Renal pelvis (tissue), 4 donors: ENCODE measurements around the gene FOXO1. TPM values are rescaled to one million over a fixed set of nuclear protein-coding genes. Genes with fewer than 3 reads are reported as not detected.

ENCODE experiments used
- DNase-seq: peaks from one replicate; pipeline ENCODE4 v3.0.0-alpha.2; 2013
- polyA plus RNA-seq, 3 donors: library from polyadenylated mRNA; unstranded; fragments of 120-200 nt; gene quantifications; one replicate each; pipeline ENCODE4 v1.2.1, GENCODE V29; 2013; ENCODE audit not compliant: insufficient read length in 3 of 3

Gene FOXO1
- polyA plus RNA-seq, 3 donors, result 12.9 to 14.0 (median 14.0) TPM

DNA sequence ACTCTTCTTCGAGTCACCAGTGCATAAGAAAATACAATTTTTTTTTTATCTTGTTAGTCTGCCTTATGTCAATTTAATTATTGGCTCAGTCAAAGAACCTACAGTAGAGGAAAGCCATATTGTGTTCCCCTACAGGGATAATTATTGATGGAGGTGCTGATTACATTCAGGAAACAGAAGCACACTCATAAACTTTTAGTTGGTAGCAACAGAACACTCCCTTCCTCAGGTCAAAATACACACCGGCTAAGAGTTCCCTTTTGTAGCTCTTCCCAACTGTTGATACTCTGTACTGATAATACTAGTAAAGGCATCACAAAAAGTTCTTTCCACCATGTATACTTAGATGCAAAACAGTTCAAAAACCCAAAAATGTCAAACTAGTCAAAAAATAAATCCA is 18.4 kb downstream of the FOXO1 start:
- DNase-seq, result no peak

DNA sequence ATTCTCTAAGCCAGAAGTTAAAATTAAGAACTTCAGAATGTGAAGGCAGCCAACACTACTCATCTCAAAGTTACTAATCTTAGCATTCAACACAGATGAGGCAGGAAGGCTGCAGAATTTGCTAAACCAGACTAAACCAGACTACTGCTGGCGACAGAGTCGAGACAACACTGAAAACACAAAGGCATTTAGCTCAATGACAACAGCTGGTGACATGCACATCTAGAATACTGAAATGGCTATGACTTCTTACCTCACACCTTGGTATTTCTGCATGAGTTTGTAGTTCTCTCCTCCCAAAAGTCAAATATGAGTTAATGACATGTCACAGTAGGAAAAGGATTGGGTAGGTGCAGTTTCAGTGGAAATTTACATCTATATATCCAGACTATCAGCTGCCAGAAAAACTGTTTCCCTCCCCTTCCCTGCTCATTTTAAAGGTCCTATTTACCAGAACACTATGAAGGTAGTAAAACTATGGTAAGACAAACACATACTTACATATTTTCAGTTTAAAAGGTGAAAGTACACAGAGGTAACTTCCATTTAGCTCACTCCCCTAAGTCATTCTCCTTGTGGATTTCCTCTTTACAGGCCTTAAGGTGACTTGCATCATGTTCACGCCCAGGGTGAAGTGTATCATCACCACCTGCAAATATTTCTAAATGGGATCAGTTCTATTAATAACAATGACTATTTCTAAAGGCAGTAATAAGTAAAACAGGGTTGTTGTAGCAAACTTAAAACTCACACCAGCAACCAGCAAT is 21.4 kb downstream of the FOXO1 start:
- no peak for DNase-seq

DNA sequence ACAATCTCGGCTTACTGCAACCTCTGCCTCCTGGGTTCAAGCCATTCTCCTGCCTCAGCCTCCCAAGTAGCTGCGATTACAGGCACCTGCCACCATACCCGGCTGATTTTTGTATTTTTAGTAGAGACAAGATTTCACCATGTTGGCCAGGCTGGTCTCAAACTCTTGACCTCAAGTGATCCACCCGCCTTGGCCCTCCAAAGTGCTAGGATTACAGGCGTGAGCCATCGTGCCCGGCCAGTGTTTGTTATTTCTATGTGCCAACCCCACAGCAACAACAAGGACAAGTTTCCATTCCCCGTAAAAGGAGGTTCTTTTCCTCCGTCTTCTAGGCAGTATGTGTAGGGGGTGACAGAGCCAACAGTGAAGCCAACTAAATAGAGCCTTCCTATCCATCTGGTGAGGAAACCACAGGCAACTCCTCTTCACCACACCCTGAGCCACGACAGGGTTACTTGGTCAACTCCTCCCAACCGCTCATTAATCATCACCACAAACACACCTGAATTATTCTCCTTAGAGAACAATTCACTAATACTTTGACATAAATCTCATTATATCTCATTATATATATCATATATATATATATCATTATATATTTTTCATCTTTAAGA is 25.5 kb downstream of the FOXO1 start:
- no peak for DNase-seq

DNA sequence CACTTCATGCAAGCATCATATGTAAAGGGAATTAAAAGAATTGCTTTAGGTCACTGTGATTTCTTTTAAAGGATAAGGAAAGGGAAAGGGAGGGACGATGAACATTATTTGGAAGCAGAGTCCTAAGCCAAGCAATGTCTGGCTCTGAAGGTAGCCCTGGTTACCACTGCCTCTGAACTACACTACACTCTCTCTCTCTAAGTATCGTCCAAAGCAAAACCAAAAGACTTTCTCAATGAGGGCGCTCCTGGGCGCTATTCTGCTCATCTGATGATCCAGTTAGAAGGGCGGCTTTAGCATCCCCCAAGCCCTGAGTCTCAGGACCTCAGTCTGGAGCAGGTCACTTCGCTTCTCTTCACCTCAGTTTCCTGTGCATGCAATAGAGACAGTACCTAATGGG is 26.2 kb downstream of the FOXO1 start:
- DNase-seq, result no peak

DNA sequence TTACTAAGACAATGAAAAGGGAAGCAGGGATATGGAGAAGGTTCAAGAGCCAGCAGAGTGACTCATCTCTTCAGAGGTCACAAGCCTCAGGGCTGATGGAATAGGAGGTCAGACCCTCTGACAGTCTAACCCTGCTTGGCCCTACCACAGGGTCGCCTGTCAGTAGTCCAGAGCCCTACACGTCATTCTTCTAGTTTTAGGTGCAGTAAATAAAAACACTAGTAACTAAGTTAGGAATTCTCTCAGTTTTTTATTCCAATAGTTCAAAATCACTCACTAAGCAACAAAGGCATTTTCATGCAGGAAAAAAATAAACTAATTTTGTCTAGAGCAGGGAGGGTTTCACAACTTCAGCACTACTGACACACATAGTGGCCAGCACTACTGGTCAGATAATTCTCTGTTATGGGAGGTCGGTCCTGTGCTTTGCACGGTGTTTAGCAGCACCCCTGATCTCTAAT is 27.2 kb downstream of the FOXO1 start:
- no peak for DNase-seq

DNA sequence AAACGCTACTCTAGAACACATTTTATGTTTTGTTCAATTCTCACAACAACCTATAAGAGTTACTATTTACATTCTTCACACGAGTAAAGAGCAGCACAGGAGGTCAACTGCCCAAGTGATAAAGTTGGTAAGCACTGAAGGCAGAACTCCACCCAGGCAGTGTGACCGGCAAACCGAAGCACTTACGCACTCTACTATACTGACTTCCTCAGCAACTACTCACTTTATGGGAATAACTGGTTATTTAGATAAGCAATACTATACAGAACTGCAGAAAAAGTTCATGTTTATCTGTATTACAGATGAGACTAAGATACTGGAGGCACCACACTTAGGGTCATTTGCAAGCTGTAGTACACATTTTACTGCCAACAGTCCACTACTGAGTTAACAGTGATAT is 28.8 kb downstream of the FOXO1 start:
- no peak for DNase-seq

DNA sequence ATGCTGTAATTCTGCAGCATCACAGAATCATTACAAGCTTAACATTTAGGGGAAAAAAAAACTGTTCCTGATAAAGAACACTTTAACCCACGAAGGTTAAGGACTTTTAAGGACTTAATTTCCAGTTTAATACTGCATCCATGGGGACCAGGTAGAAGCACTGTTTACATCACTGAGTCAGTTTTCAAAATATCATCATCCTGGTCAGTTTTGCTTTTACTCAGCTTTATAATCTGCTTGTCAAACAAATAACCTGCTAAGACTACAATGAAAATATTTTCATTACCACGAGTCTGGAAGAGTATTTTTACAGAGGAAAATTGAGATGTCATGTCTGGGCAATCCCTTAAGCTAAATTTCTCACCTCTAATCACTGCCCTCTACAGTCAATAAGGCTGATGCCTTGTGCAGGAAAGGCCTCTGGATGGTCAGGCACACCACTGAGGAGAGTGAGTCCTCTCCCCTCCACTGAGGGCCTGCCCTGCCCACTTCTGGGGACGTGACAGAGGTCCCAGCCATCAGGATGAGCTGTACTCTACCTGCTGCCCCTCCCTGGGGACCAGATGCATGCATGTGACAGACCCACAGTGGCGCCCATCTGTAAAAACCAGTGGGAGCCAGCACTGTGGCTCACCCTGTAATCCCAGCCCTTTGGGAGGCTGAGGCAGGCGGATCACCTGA is 31.0 kb downstream of the FOXO1 start:
- no peak for DNase-seq

DNA sequence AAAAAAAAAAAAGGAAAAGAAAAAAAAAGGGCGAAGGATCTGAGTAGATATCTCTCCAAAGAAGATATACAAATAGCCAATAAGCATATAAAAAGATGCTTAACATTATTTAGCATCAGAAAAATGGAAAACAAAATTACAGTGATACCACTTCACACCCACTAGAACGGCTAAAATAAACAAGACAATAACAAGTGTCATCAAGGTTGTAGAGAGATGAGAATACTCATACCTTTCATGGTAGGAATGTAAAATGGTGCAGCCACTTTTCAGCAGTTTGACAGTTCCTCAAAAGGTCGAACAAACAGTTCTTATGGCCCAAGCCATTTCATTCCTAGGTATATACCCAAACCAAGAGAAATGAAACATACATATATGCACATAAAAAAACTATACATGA is 33.5 kb downstream of the FOXO1 start:
- no peak for DNase-seq

DNA sequence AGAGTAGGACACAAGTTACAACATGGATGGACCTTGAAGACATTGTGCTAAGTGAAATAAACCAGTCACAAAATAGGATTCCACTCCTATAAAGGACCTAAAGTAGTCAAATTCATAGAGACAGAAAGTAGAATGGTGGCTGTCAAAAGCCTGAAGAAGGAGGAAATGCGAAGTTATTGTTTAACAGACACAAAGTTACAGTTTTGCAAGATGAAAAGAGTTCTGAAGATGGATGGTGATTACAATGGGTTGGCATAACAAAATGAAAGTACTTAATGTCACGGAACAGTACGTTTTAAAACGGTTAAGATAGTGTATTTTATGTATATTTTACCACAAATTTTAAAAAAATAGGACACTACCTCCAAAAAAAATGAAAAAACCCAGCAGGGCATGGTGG is 34.8 kb downstream of the FOXO1 start:
- no peak for DNase-seq

DNA sequence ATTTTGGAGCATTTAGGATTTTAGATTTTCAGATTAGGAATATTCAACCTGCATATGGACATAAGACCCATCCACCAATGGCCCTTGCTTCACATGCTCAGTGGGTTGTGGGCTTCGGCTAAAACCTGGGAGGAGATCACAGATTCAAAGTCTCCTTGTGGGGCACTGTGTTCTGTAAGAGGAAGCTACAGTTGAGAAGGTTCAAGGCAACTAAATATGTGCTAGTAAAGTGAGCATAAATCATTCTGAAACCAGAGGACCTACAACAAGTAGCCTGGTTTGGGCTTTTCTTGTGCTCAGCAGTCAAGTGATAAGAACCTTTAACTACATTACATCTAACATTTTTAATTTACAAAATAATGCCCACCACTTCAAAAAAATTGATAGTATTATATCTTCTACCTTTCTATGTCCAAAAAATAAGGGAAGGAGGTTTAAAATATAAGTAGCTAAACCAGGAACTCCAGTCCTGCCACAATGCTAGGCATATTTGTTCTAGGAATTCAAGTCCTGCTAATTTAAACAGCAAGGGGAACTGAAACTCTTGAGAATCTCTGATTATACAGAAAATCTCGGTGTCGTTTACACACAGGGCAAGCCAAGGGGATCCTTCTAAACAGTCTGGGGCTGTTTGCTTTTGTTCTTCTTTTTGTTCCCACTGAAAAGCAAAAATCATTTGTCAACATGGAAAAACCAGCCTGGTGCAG is 36.6 kb downstream of the FOXO1 start:
- no peak for DNase-seq

DNA sequence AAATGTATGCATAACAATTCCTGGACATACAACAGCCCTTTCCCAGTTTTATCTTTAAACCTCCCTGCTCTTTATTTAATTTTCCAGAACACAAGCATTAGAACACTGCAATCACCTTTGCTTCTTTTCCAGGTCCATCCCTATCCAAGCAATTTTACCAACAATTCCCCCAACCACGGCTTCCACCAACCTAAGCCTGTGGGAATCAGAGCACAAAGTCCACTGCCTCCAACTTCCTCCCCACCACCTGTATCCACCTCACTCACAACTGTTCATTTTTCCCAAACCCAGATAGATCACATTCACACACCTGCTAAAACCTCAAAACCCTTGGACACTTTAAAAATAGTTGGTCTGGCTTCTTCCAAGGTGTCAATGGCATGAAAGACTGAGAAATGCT is 39.5 kb downstream of the FOXO1 start:
- DNase-seq, result no peak

DNA sequence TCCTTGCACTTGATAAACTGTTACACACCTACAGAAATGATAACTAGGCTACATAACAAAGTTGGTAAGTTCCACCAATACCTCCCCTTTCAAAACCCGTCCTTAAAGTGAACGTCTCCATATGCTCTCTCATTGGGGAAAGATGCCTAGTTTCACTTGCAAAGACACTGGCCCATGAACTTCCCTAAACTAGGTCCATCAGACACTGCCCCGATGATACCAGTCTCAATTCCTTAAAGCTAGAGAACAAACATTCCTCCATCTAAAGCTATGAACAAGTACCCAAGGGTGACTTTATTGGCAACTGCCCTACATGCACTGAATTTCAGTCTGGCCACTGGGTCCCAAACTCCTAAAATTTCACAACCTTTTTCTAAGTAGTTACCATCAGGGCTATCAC is 39.9 kb downstream of the FOXO1 start:
- DNase-seq, result no peak

DNA sequence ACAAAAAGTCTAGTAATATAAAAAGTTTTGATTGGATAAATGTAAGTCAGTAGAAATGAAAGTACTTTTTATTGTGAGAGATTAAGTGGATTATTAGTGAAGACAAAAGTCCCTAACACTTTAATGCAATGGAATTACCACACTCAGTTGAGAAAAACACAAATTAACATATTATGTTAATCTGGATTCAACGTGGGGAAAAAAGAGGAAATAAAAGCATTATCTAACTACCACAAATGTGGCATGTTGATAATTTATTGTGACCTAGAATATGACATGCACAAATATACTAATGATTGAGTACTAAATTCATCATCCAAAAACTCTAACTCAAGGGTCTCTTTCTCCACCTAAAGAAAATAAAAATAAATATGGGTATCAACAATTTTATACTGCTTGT is 41.5 kb downstream of the FOXO1 start:
- no peak for DNase-seq

DNA sequence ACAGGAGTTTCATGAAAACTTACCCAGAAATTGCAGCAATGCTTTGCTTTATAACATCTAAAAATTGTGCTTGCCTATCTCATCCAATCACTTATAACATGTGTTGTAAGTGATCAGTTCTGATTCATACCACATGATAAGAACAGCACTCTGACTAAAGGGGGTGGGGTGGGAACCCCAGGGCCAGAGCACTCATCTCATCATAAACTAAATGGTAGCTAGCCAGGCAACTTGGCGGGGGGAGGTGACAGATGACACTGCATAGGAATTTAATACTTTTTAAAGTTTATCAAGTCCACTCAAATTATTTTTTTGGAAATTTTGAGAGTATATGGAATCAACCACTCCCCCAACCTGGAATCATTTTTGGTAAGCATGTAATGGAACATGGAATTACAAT is 42.1 kb downstream of the FOXO1 start:
- DNase-seq, result no peak

DNA sequence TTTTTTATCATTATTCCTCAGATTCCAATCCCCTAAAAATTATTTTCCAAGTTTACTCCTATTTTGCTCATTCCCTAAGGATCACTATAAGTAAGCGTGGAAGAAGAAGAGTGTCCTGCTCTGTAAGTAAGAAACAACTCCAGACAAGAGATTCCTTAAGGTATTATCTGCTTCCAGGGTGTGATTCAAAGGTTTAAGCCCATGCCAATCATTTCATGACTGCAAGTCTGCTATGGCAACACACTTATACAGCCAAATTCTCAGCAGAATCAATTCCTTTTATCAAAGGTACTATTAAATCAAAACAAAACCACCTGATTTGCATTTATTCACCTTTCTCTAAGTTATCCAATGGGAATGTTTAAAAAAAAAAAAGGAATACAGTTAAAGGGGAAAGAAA is 43.7 kb downstream of the FOXO1 start:
- no peak for DNase-seq

DNA sequence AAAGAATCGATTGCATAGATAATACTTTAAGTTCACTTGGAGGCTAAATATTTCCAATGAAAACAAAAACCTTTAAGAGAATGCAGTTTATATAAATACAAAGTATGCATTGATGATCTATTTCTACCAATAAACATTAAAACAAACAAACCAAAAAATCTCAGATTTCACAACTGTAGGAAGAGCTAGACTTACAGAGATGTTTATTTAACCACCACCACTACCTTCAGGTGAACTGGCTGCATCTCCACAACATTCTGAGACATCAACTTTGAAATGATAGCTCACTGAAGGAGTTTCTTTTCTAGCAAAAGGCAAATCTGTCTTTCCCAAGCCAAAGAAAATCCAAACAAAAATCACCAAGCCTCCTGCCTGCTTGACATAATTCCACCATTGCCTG is 44.2 kb downstream of the FOXO1 start:
- DNase-seq, result no peak

DNA sequence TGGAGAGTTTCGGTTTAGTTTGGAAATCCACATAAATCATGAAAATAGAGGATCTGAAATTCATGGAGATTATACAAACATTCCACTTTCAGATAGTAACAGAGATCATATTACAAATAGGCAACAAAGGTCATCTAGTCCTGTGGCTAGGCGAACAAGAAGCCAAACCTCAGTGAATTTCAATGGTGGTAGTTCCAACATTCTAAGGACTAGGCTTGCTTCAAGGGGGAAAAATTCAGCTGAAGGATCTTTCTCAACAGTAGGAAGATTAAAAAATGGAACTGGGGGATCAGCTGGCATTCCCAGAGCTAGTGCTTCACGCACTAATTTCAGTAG is 47.0 kb downstream of the FOXO1 start:
- DNase-seq, result no peak

DNA sequence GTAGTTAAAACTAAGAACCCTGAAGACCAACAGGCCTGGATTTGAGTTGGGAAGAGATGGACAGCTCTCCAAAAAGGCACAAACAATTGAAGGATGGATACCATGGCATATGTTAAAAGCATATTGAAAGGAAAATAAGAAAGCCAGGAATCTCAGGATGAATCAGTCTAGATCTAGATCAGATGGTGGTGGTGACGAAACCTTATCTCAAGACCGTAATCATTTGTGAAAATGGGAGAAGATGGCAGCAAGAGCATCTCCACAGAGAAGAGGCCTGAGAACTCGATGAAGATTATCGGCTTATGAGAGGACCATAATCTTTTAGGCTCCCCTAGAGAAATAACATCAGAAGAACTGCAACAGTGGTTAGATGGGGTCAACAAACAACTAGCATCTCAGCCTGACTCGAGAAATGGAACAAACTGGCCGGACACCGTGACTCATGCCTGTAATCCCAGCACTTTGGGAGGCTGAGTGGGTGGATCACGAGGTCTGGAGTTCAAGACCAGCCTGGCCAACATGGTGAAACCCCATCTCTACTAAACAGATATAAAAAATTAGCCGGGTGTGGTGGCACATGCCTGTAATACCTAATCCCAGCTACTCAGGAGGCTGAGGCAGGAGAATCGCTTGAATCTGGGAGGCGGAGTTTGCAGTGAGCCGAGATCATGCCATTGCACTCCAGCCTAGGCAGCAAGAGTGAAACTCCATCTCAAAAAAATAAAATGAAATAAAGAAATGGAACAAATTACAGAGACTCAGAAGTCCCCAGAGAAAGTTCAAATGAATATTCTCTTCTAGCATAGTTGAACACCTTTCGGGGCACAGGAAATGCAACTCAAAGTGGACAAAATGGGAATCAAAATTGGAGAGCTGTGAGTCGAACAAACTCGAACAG is 47.6 kb downstream of the FOXO1 start:
- no peak for DNase-seq

DNA sequence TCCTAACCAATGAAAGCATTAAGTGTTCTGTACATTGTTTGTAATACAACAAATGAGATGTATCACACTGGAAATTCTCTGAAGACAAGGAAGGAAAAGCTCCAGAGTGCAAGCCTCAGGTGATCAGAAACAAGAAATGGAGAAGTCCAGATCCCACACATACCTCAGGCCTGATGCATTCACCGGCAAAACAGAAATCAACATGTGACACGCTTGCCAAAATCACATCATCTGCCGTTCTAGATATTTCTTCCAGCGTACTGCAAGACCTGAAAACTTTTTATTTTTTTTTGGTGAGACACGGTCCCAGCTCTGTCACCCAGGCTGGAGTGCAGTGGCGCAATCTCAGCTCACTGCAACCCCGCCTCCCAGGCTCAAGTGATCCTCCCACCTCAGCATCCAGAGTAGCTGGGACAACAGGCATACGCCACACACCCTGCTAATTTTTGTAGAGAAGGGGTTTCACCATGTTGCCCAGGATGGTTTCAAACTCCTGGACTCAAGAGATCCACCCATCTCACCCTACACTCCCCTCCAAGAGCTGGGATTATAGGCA is 48.6 kb downstream of the FOXO1 start:
- DNase-seq, result no peak

DNA sequence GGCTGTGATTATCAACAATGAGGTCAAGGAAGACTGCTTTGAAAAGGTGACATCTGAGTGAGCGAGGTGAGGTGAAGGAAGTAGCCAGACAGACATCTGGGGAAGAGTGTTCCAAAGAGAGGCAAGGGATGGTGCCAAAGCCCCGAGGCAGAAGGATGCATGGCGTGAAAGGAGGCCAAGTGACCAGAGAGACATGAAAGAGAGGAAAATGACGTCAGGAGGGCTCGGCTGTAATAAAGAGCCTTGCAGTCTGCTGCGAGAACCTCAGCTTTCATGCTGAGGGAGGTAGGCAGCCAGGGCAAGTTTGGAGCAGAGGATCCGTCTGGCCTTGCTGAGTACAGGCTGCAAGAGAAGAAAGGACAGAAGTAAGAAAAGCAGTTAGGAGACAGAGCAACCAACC is 50.8 kb downstream of the FOXO1 start:
- no peak for DNase-seq

DNA sequence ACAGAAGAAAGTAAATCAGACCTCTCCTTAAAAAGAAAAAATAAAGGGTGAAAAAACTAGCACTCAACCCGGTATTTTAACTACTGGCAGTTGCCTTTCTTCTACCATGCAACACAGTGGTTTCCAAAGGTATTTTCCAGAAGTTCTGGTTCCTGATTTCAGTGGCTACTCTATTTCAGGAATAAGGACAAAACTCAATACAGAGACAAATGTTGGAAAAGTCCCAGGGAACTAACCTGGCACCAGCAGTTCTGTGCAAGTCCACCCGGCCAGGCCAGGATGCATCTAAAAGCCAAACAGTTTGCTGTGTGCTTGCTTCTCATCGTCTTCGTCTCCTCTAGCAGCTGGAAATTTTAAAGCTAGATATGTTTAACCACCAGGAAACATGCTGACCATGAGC is 52.5 kb downstream of the FOXO1 start:
- DNase-seq, result no peak
